ENCODE data around the gene LAMA3.

DNA sequence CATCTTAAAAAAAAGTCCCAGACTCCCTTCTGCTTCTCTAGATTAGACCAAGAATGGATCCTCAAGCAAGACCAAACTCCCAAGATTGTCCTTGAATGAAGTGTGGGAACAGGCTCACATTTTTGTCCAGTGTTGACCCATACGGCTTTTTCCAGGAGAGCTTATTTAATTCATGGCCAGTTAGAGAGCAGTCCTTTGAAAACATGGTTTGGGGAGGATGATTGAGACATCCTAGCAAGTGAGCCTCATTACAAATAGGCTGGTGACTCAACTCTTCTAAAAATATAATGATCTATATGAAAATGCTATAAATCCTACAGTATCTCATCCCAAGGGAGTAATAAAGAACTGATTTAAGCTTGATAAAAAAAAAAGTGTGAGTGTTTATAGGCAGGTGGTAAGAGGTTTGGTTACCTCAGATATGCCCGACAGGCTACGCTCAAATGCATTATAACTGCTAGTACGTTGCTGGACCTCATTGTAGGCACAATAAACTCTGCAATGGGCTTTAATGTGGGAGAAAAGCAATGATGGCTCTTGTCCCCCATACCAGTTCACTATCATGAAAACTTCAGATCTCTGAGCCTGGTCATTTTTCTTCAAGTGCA lies 43.6 kb upstream of the LAMA3 start:
- TF ChIP-seq, protein P1, sequence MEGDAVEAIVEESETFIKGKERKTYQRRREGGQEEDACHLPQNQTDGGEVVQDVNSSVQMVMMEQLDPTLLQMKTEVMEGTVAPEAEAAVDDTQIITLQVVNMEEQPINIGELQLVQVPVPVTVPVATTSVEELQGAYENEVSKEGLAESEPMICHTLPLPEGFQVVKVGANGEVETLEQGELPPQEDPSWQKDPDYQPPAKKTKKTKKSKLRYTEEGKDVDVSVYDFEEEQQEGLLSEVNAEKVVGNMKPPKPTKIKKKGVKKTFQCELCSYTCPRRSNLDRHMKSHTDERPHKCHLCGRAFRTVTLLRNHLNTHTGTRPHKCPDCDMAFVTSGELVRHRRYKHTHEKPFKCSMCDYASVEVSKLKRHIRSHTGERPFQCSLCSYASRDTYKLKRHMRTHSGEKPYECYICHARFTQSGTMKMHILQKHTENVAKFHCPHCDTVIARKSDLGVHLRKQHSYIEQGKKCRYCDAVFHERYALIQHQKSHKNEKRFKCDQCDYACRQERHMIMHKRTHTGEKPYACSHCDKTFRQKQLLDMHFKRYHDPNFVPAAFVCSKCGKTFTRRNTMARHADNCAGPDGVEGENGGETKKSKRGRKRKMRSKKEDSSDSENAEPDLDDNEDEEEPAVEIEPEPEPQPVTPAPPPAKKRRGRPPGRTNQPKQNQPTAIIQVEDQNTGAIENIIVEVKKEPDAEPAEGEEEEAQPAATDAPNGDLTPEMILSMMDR (IDR thresholded peaks at IDR 0.05): no peak
- TF ChIP-seq POLR2A (IDR thresholded peaks at IDR 0.05): no peak
